HL-60 (cell line): ENCODE results near the gene C1orf167.

Experiments used
- GABPA ChIP-seq: IDR thresholded peaks from 2 replicates; pipeline ENCODE4 v1.6.1; 2012; ENCODE audit warnings: low read depth
- POLR2AphosphoS5 ChIP-seq: IDR thresholded peaks from 2 replicates; pipeline ENCODE4 v1.6.1; 2012; ENCODE audit warnings: low read depth
- SPI1 ChIP-seq: IDR thresholded peaks from 2 replicates; pipeline ENCODE4 v1.6.1; 2012; ENCODE audit warnings: low read depth, mild to moderate bottlenecking, borderline replicate concordance
- TF ChIP-seq, protein P1 (sequence below): IDR thresholded peaks from one replicate; pipeline ENCODE4 v1.5.1; 2011; ENCODE audit warnings: low read length, control low read depth, inconsistent platforms; ENCODE audit not compliant: insufficient read depth

DNA sequence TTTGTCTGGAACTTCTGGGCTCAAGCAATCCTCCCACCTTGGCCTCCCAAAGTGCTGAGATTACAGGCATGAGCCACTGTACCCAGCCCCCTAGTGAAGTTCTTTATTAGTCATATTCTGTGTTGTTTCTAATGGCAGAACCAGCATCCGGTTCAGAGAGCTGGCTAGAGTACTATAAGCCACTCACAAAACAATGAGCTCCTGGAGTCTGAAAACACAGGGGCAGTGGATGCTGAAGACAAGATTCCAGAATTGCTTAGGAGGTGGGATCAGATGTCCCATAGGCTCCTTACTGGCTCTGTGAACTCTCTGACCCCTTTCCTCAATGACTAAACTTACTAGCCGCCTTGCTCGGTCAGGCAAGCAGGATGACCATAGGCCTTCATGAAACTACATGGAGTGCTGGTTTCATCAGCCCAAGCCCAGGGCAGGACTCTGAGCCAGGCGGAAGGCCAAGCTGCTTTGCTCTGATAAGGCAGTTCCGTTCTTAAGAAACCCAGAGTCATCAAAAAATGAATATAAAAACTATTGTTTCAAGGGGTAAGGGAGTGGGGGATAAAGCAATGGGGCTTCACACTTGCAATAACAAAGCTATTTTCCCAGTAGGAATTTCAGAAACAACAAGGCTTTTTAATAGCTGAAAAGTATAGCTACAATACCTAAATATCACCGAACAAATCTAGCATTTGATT is 35.7 kb downstream of the C1orf167 start:
- TF ChIP-seq, protein P1, sequence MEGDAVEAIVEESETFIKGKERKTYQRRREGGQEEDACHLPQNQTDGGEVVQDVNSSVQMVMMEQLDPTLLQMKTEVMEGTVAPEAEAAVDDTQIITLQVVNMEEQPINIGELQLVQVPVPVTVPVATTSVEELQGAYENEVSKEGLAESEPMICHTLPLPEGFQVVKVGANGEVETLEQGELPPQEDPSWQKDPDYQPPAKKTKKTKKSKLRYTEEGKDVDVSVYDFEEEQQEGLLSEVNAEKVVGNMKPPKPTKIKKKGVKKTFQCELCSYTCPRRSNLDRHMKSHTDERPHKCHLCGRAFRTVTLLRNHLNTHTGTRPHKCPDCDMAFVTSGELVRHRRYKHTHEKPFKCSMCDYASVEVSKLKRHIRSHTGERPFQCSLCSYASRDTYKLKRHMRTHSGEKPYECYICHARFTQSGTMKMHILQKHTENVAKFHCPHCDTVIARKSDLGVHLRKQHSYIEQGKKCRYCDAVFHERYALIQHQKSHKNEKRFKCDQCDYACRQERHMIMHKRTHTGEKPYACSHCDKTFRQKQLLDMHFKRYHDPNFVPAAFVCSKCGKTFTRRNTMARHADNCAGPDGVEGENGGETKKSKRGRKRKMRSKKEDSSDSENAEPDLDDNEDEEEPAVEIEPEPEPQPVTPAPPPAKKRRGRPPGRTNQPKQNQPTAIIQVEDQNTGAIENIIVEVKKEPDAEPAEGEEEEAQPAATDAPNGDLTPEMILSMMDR = no peak
- TF ChIP-seq POLR2AphosphoS5 = no peak
- TF ChIP-seq GABPA = no peak
- TF ChIP-seq SPI1 = no peak
